Type B pancreatic cell (in vitro differentiated cells): ENCODE measurements around the gene PLD5. TPM values are rescaled to one million over a fixed set of nuclear protein-coding genes. Genes with fewer than 3 reads are reported as not detected.
"Not testable (repeated sequence)": the region's sequence is repeated elsewhere in the genome, so short reads cannot be mapped to it uniquely, and the experiment has no call there.

Source experiments
- DNase-seq: peaks from one replicate; pipeline ENCODE4 v3.0.0; 2021; ENCODE audit warnings: mixed read lengths; ENCODE audit not compliant: unreplicated experiment; ENCODE audit errors: extremely low spot score
- H3K27ac Mint-ChIP-seq: 2 replicates; pipeline ENCODE4 v1.8.0; 2021; ENCODE audit warnings: mild to moderate bottlenecking, mixed read lengths
- H3K27me3 Mint-ChIP-seq: 2 replicates; pipeline ENCODE4 v1.8.0; 2021; ENCODE audit warnings: mixed read lengths
- H3K36me3 Mint-ChIP-seq: 2 replicates; pipeline ENCODE4 v1.8.0; 2021; ENCODE audit warnings: mixed read lengths
- H3K4me1 Mint-ChIP-seq: one replicate; pipeline ENCODE4 v1.8.0; 2021; ENCODE audit warnings: mixed read lengths; ENCODE audit not compliant: unreplicated experiment
- H3K4me3 Mint-ChIP-seq: 2 replicates; pipeline ENCODE4 v1.8.0; 2021; ENCODE audit warnings: mild to moderate bottlenecking, mixed read lengths
- H3K9me3 Mint-ChIP-seq: 2 replicates; pipeline ENCODE4 v1.8.0; 2021; ENCODE audit warnings: mixed read lengths
- total RNA-seq: library from RNA; stranded (reverse); gene quantifications from 2 replicates; pipeline ENCODE4 v1.2.1, GENCODE V29; 2021; ENCODE audit warnings: low replicate concordance
- TF ChIP-seq, protein P1 (sequence below): fragments of 200-600 bp; sonication (generic); conservative IDR thresholded peaks from 2 replicates; pipeline ENCODE4 v1.5.0; 2021; ENCODE audit warnings: antibody characterized with exemption, mild to moderate bottlenecking

Gene PLD5
- total RNA-seq, 1 donor from 2014 or later: 2.6 TPM

DNA sequence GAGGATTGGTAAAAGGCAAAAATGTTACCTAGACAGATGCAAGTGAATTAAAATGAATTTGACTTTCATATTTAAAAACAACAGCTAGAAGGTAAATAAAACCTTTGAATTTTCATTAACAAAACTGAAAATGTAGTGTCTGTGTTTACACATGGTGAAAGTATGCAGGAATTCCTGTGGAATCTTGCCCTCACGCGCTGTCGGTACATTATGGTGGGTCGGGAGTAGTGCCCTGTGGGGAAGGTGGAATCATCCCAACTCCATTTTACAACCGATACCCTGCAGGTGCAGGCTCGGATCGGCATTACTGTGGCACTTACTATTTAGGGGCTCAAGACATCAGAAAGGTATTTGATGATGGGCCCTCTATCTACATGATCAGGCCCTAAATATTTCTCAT is 328.4 kb downstream of the PLD5 start:
- no peaks in the 10 kb centered on the region for H3K36me3 Mint-ChIP-seq
- no peak overlapping the region for H3K27ac Mint-ChIP-seq
- H3K4me3 Mint-ChIP-seq: no peak overlapping the region
- no peaks in the 10 kb centered on the region for H3K4me1 Mint-ChIP-seq
- peaks cover 4% of the 10 kb centered on the region for H3K27me3 Mint-ChIP-seq
- TF ChIP-seq, protein P1, sequence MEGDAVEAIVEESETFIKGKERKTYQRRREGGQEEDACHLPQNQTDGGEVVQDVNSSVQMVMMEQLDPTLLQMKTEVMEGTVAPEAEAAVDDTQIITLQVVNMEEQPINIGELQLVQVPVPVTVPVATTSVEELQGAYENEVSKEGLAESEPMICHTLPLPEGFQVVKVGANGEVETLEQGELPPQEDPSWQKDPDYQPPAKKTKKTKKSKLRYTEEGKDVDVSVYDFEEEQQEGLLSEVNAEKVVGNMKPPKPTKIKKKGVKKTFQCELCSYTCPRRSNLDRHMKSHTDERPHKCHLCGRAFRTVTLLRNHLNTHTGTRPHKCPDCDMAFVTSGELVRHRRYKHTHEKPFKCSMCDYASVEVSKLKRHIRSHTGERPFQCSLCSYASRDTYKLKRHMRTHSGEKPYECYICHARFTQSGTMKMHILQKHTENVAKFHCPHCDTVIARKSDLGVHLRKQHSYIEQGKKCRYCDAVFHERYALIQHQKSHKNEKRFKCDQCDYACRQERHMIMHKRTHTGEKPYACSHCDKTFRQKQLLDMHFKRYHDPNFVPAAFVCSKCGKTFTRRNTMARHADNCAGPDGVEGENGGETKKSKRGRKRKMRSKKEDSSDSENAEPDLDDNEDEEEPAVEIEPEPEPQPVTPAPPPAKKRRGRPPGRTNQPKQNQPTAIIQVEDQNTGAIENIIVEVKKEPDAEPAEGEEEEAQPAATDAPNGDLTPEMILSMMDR: no peak
- peaks cover 8% of the 10 kb centered on the region for H3K9me3 Mint-ChIP-seq
- no peak for DNase-seq

DNA sequence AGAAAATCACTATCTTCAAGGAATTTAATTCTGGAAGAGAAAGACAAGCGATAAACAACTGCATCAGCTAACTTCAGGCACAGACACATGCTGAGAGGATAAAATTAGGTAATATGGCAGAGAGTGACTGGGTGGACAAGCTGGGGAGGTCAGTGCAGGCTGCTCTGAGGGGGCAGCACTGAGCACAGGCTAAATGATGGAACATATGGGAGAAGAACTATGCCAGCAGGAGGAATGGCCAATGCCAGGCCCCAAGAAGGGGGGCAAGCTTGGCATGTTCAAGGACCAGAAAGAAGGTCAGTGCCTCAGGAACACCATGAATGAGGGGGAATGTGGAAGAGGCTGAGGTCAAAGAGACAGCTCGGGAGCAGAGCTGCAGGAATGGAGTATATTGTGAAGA is 334.9 kb downstream of the PLD5 start:
- peaks cover 4% of the 10 kb centered on the region for H3K27me3 Mint-ChIP-seq
- TF ChIP-seq, protein P1: peak; percentile 20
- peaks cover 5% of the 10 kb centered on the region for H3K4me1 Mint-ChIP-seq
- H3K4me3 Mint-ChIP-seq: no peak overlapping the region
- no peak overlapping the region for H3K27ac Mint-ChIP-seq
- H3K36me3 Mint-ChIP-seq: no peaks in the 10 kb centered on the region
- no peaks in the 10 kb centered on the region for H3K9me3 Mint-ChIP-seq
- no peak for DNase-seq

DNA sequence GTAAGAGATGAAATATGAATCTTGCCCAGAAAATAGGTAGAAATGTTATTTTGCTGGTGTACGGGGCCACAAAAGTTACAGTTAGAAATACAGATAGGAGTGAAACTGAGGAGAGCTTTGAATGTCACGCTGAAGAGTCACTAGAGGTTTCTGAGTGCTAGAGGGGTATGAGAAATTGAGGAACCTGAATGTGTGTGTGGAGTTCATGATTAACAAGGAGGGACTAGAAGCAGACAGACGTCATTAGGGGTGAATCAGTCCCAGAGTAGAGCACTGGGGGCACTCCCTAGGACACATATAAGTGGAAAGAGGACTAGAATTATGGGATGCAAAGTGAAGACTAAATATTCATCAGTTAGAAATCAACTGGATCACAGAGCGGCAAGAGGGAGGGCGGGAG is 336.7 kb downstream of the PLD5 start:
- Mint-ChIP-seq H3K27me3 (peaks cover 4% of the 10 kb centered on the region), H3K4me1 (peaks cover 5% of the 10 kb centered on the region), H3K4me3 (no peak overlapping the region), H3K27ac (no peak overlapping the region), H3K36me3 (no peaks in the 10 kb centered on the region), H3K9me3 (no peaks in the 10 kb centered on the region)
- no peak for DNase-seq
- TF ChIP-seq, protein P1: no peak

DNA sequence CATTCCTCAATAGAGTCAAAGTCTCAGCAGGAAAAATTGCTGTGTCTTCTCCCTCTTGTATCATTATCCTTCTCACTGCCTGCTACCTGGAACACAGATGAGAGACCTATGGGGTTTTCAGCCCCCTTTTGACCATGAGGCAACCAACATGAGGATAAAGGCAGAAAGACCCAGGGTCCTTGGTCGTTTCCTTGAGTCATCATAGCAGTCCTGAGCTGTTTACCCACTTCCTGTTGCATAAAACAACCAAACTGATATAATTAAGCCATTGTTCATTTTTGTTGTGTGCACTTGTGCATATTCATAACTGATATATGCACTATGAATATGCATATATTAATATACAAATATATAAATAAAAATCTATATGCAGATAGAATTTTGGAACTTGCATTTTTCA is 337.3 kb downstream of the PLD5 start:
- no peak overlapping the region for H3K4me3 Mint-ChIP-seq
- H3K4me1 Mint-ChIP-seq: peaks cover 5% of the 10 kb centered on the region
- no peak for DNase-seq
- TF ChIP-seq, protein P1: no peak
- no peak overlapping the region for H3K27ac Mint-ChIP-seq
- peaks cover 4% of the 10 kb centered on the region for H3K27me3 Mint-ChIP-seq
- H3K9me3 Mint-ChIP-seq: no peaks in the 10 kb centered on the region
- no peaks in the 10 kb centered on the region for H3K36me3 Mint-ChIP-seq

DNA sequence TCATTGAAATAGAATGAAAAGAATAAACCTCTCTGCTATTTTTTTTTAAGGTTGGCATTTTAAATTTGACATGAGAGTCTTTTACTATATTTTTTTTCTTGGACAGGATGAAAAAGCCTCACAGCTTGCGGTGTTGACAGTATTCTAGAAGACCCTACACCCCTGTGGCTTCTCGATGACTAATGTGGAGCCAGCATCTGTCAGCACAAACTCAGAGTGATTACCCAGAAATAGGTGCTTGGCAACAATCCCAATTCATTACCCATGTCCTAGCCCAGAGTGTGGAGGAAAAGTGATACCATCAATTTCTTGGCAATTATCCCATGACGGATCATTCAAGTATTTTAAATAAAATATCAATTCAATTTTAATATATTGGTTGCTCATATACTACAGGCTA is 338.8 kb downstream of the PLD5 start:
- peaks cover 5% of the 10 kb centered on the region for H3K4me1 Mint-ChIP-seq
- H3K4me3 Mint-ChIP-seq: no peak overlapping the region
- TF ChIP-seq, protein P1: no peak
- H3K9me3 Mint-ChIP-seq: no peaks in the 10 kb centered on the region
- no peaks in the 10 kb centered on the region for H3K36me3 Mint-ChIP-seq
- DNase-seq: no peak
- H3K27ac Mint-ChIP-seq: no peak overlapping the region
- no peaks in the 10 kb centered on the region for H3K27me3 Mint-ChIP-seq

DNA sequence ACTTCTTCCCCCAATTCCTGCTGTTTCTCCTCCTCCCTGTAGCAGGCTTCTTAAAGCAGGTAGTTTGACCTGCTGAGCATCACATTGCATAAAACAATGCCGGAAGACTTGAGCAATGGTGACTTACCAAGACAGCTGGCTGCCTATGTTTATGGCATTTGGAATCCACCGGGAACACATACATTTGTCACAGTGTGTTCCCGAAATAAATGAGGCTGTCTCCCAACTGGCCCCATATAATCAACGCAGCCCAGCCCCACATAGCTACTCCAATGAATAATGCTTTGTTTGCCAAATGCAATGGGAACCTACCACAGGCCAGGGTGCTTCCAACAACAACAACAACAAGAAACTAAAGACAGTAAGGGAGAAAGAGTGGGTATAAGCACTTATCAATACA is 339.5 kb downstream of the PLD5 start:
- no peaks in the 10 kb centered on the region for H3K9me3 Mint-ChIP-seq
- DNase-seq: no peak
- H3K36me3 Mint-ChIP-seq: no peaks in the 10 kb centered on the region
- no peaks in the 10 kb centered on the region for H3K27me3 Mint-ChIP-seq
- H3K4me3 Mint-ChIP-seq: no peak overlapping the region
- no peak overlapping the region for H3K27ac Mint-ChIP-seq
- TF ChIP-seq, protein P1: no peak
- H3K4me1 Mint-ChIP-seq: peaks cover 5% of the 10 kb centered on the region

DNA sequence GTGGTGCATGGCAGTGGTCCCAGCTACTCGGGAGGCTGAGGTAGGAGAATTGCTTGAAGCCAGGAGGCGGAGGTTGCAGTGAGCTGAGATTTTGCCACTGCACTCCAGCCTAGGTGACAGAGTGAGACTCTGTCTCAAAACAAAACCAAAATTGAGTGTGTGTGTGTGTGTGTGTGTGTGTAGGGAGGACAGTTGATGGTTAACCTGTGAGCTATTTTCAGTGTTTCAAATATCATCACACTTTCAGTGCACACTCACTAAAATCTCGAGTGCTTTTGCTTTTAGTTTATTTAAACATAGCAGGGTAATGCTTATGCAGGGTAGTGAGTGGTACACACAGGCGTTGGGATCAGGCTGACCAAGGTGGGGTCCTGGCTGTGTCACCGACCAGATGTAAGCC is 344.7 kb downstream of the PLD5 start:
- H3K36me3 Mint-ChIP-seq, H3K4me3 Mint-ChIP-seq, H3K9me3 Mint-ChIP-seq, DNase-seq, H3K27ac Mint-ChIP-seq, H3K27me3 Mint-ChIP-seq, H3K4me1 Mint-ChIP-seq: not testable (repeated sequence)
